Suprapubic skin (tissue), 4 donors: ENCODE results near the gene SIGLEC5.

Experiments
- EP300 ChIP-seq: sonication (generic); formaldehyde crosslinking; IDR thresholded peaks from one replicate; pipeline ENCODE4 v1.6.1; 2017; ENCODE audit warnings: antibody characterized with exemption
- POLR2A ChIP-seq, 2 donors: fragments of 450-650 bp; IDR thresholded peaks; one replicate each; pipeline ENCODE4 v1.6.1; 2017; ENCODE audit warnings: antibody characterized with exemption in 2 of 2, mild to moderate bottlenecking in 2 of 2, moderate library complexity in 2 of 2
- POLR2AphosphoS5 ChIP-seq, 3 donors: sonication (generic); formaldehyde crosslinking; IDR thresholded peaks; one replicate each; pipeline ENCODE4 v1.6.1; 2017; ENCODE audit warnings: antibody characterized with exemption in 3 of 3
- TF ChIP-seq, protein P1 (sequence below), 2 donors: fragments of 200-600 bp in 1 of 2; fragments of 450-650 bp in 1 of 2; sonication (generic) in 1 of 2; IDR thresholded peaks; one replicate each; pipeline ENCODE4 v1.5.1; 2016 to 2019; ENCODE audit warnings: antibody characterized with exemption in 2 of 2, mild to moderate bottlenecking in 1 of 2, moderate library complexity in 1 of 2

DNA sequence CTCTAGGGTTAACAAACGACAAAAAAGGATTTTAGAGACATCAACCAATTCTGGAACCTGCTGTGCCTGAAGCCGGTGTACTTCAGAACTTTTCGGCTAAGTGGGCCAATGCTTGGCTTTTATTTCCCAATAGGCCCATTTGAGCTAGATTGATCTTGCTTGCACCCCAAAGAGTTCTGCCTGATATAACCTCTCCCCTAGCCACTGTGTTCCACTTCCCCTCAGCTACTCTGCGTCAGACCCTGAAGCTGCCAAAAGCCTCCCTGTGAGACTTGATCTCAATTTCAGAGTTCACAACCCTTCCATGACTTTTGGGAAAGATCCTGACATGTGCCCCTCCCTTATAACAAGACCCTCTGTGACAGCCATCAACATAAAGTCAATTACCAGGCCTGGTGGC, 22.1 kb upstream of the SIGLEC5 start:
- TF ChIP-seq, protein P1, sequence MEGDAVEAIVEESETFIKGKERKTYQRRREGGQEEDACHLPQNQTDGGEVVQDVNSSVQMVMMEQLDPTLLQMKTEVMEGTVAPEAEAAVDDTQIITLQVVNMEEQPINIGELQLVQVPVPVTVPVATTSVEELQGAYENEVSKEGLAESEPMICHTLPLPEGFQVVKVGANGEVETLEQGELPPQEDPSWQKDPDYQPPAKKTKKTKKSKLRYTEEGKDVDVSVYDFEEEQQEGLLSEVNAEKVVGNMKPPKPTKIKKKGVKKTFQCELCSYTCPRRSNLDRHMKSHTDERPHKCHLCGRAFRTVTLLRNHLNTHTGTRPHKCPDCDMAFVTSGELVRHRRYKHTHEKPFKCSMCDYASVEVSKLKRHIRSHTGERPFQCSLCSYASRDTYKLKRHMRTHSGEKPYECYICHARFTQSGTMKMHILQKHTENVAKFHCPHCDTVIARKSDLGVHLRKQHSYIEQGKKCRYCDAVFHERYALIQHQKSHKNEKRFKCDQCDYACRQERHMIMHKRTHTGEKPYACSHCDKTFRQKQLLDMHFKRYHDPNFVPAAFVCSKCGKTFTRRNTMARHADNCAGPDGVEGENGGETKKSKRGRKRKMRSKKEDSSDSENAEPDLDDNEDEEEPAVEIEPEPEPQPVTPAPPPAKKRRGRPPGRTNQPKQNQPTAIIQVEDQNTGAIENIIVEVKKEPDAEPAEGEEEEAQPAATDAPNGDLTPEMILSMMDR (IDR thresholded peaks at IDR 0.05), result no peak
- TF ChIP-seq POLR2A (IDR thresholded peaks at IDR 0.05), result no peak
- no peak for TF ChIP-seq EP300
- TF ChIP-seq POLR2AphosphoS5 (IDR thresholded peaks at IDR 0.05), result no peak
